Activated naive CD4-positive, alpha-beta T cell treated with anti-CD3 and anti-CD28 coated beads, Interleukin-2, amount 50 U/mL, for 72 hours (primary cell): ENCODE data around the gene KLHDC7B. TPM values are rescaled to one million over a fixed set of nuclear protein-coding genes. Genes with fewer than 3 reads are reported as not detected.

Experiments used
- ATAC-seq, 2 donors: fragments of 150-1000 bp; cut with Tn5 transposase; 2 replicates each; pipeline ENCODE4 v1.10.0; 2021; ENCODE audit warnings: mild to moderate bottlenecking in 2 of 2, moderate library complexity in 2 of 2
- DNase-seq, 2 donors: peaks; one replicate each; pipeline ENCODE4 v3.0.0; 2021 to 2022; ENCODE audit warnings: low spot score in 2 of 2
- H3K27ac Mint-ChIP-seq, 2 donors: one replicate each; pipeline ENCODE4 v1.8.0; 2022; ENCODE audit warnings: mild to moderate bottlenecking in 2 of 2, mixed read lengths in 2 of 2
- H3K36me3 Mint-ChIP-seq, 2 donors: one replicate each; pipeline ENCODE4 v1.8.0; 2022; ENCODE audit warnings: mixed read lengths in 2 of 2
- H3K9me3 Mint-ChIP-seq, 2 donors: one replicate each; pipeline ENCODE4 v1.8.0; 2022; ENCODE audit warnings: mixed read lengths in 2 of 2
- total RNA-seq, 2 donors: library from RNA; stranded (reverse); gene quantifications; one replicate each; pipeline ENCODE4 v1.2.3, GENCODE V29; 2022

The KLHDC7B gene
- total RNA-seq, 2 donors from 2014 or later, result 2.6 to 11.0 TPM

GRCh38 chr22:50583294-50583861 lies 37.7 kb downstream of the KLHDC7B start:
- peak; percentile 14 to 35 for ATAC-seq
- DNase-seq, result no peak
- peak overlapping the region; percentile 96 to 98 for H3K27ac Mint-ChIP-seq
- peaks cover 5 to 16% of the 10 kb centered on the region in 2 donors for H3K36me3 Mint-ChIP-seq
- H3K9me3 Mint-ChIP-seq, result no peaks in the 10 kb centered on the region

- DNase-seq, result no peak
- ATAC-seq, result no peak
- H3K9me3 Mint-ChIP-seq, result no peaks in the 10 kb centered on the region
- H3K36me3 Mint-ChIP-seq, result peaks cover 5 to 15% of the 10 kb centered on the region in 2 donors
- peak overlapping the region in 1 of 2 donors; percentile 98 for H3K27ac Mint-ChIP-seq
These were observed 38.7 kb downstream of the KLHDC7B start for GRCh38 chr22:50584106-50585096.

- Mint-ChIP-seq H3K27ac (no peak overlapping the region), H3K36me3 (peaks cover 5 to 6% of the 10 kb centered on the region in 2 donors), H3K9me3 (no peaks in the 10 kb centered on the region)
- no peak for ATAC-seq
- no peak for DNase-seq
These were observed 39.5 kb downstream of the KLHDC7B start for GRCh38 chr22:50585238-50585637.

GRCh38 chr22:50585781-50586180 lies 40.1 kb downstream of the KLHDC7B start:
- Mint-ChIP-seq H3K9me3 (no peaks in the 10 kb centered on the region), H3K27ac (no peak overlapping the region), H3K36me3 (peaks cover 5 to 6% of the 10 kb centered on the region in 2 donors)
- no peak for DNase-seq
- no peak for ATAC-seq

GRCh38 chr22:50586416-50586815 lies 40.7 kb downstream of the KLHDC7B start:
- H3K27ac Mint-ChIP-seq, result no peak overlapping the region
- ATAC-seq, result no peak
- H3K9me3 Mint-ChIP-seq, result no peaks in the 10 kb centered on the region
- H3K36me3 Mint-ChIP-seq, result peaks cover 5 to 6% of the 10 kb centered on the region in 2 donors
- DNase-seq, result no peak

GRCh38 chr22:50587407-50587806 lies 41.7 kb downstream of the KLHDC7B start:
- no peak for DNase-seq

GRCh38 chr22:50595189-50595588 lies 49.5 kb downstream of the KLHDC7B start:
- no peak for DNase-seq
- peak in 1 of 2 donors; percentile 51 for ATAC-seq
- no peak overlapping the region for H3K27ac Mint-ChIP-seq
- no peaks in the 10 kb centered on the region for H3K9me3 Mint-ChIP-seq
- H3K36me3 Mint-ChIP-seq, result peaks cover 0 to 8% of the 10 kb centered on the region in 2 donors

More at GRCh38 chr22:50587407-50587806, 41.7 kb downstream of the KLHDC7B start:
- Mint-ChIP-seq H3K9me3 (no peaks in the 10 kb centered on the region), H3K27ac (peak overlapping the region in 1 of 2 donors; percentile 12), H3K36me3 (peaks cover 5 to 6% of the 10 kb centered on the region in 2 donors)
- ATAC-seq, result no peak

- peaks cover 0 to 14% of the 10 kb centered on the region in 2 donors for H3K36me3 Mint-ChIP-seq
- no peak overlapping the region for H3K27ac Mint-ChIP-seq
- ATAC-seq (no peak), DNase-seq (no peak)
- no peaks in the 10 kb centered on the region for H3K9me3 Mint-ChIP-seq
These were observed 51.4 kb downstream of the KLHDC7B start for GRCh38 chr22:50597097-50597496.

- Mint-ChIP-seq H3K36me3 (peaks cover 0 to 18% of the 10 kb centered on the region in 2 donors), H3K27ac (no peak overlapping the region), H3K9me3 (no peaks in the 10 kb centered on the region)
- ATAC-seq (peak; percentile 54 to 79), DNase-seq (peak in 1 of 2 donors; percentile 83)
These were observed 54.2 kb downstream of the KLHDC7B start for GRCh38 chr22:50599816-50600455.

GRCh38 chr22:50600538-50600937 lies 54.8 kb downstream of the KLHDC7B start, which contains the start of gene MAPK8IP2:
MAPK8IP2 (plus strand) TSS chr22:50600793; CDS start chr22:50600819, 26 bp downstream.
- no peak for DNase-seq
- ATAC-seq, result peak; percentile 43 to 59
- Mint-ChIP-seq H3K9me3 (no peaks in the 10 kb centered on the region), H3K36me3 (peaks cover 0 to 18% of the 10 kb centered on the region in 2 donors), H3K27ac (no peak within 1 kb of the TSS)

Other genes starting within 250 kb of the KLHDC7B start
- 10 to 100 TPM; 10.3 to 13.1 TPM for gene PLXNB2, start 238.3 kb upstream of the KLHDC7B start, total RNA-seq
- 1 to 10 TPM; 4.1 to 4.3 TPM for gene DENND6B, start 218.9 kb upstream of the KLHDC7B start, total RNA-seq
- 10 to 100 TPM; 42.6 to 48.3 TPM for gene PPP6R2, start 202.6 kb upstream of the KLHDC7B start, total RNA-seq
- 10 to 100 TPM; 99.3 to 99.8 TPM for gene SBF1, start 70.9 kb upstream of the KLHDC7B start, total RNA-seq
- gene ADM2, start 64.4 kb upstream of the KLHDC7B start, total RNA-seq, result 1 to 10 TPM; 6.0 to 7.0 TPM
- under 1 TPM in 1 of 2 donors, not detected in 1; 0.25 TPM for gene MIOX, start 59.0 kb upstream of the KLHDC7B start, total RNA-seq
- 10 to 100 TPM; 54.2 to 76.7 TPM for gene LMF2, start 38.2 kb upstream of the KLHDC7B start, total RNA-seq
- 100 to 1,000 TPM; 121 to 130 TPM for gene NCAPH2, start 37.7 kb upstream of the KLHDC7B start, total RNA-seq
- gene SCO2, start 20.3 kb upstream of the KLHDC7B start, total RNA-seq, result 1 to 10 TPM in 1 of 2 donors, not detected in 1; 4.8 TPM
- gene TYMP, start 15.9 kb upstream of the KLHDC7B start, total RNA-seq, result 10 to 100 TPM; 20.8 to 74.5 TPM
- 1 to 10 TPM in 1 of 2 donors, under 1 TPM in 1; 0.80 to 3.9 TPM for gene SYCE3, start 17.0 kb downstream of the KLHDC7B start, total RNA-seq
- 10 to 100 TPM; 61.8 to 92.2 TPM for gene CPT1B, start 32.5 kb downstream of the KLHDC7B start, total RNA-seq
- 100 to 1,000 TPM in 1 of 2 donors, 10 to 100 TPM in 1; 83.8 to 127 TPM for gene CHKB, start 37.0 kb downstream of the KLHDC7B start, total RNA-seq
- under 1 TPM; 0.27 to 0.54 TPM for gene MAPK8IP2, start 54.9 kb downstream of the KLHDC7B start, total RNA-seq
- gene ARSA, start 82.3 kb downstream of the KLHDC7B start, total RNA-seq, result 10 to 100 TPM; 23.8 to 24.7 TPM
- under 1 TPM in 1 of 2 donors, not detected in 1; 0.66 TPM for gene SHANK3, start 126.9 kb downstream of the KLHDC7B start, total RNA-seq
- not detected for gene ACR, start 192.3 kb downstream of the KLHDC7B start, total RNA-seq
- gene RABL2B, start 237.7 kb downstream of the KLHDC7B start, total RNA-seq, result 10 to 100 TPM in 1 of 2 donors, 1 to 10 TPM in 1; 7.2 to 22.6 TPM